IPS DF 6.9 (cell line): ENCODE measurements around the gene MYH7B.
A peak's percentile ranks its signal among the peaks of the same experiment; 100 is the strongest.

ENCODE experiments used
- DNase-seq: peaks from one replicate; pipeline ENCODE4 v3.0.0-alpha.2; 2013; ENCODE audit warnings: low read depth, low spot score
- H3K27ac ChIP-seq: one replicate; pipeline ENCODE4 v1.5.1; 2013; ENCODE audit warnings: low read length, control low read depth
- H3K27me3 ChIP-seq: 2 replicates; pipeline ENCODE4 v1.6.1; 2013; ENCODE audit warnings: mild to moderate bottlenecking, low read length; ENCODE audit not compliant: control insufficient read depth, insufficient read depth
- H3K36me3 ChIP-seq: 2 replicates; pipeline ENCODE4 v1.6.1; 2013; ENCODE audit warnings: low read length; ENCODE audit not compliant: control insufficient read depth, insufficient read depth
- H3K4me1 ChIP-seq: 2 replicates; pipeline ENCODE4 v1.6.1; 2013; ENCODE audit warnings: low read length; ENCODE audit not compliant: control insufficient read depth, insufficient read depth
- H3K4me3 ChIP-seq: 2 replicates; pipeline ENCODE4 v1.5.1; 2013; ENCODE audit warnings: mild to moderate bottlenecking, low read length
- H3K9me3 ChIP-seq: 2 replicates; pipeline ENCODE4 v1.6.1; 2013; ENCODE audit warnings: low read length, inconsistent platforms; ENCODE audit not compliant: control insufficient read depth, insufficient read depth
- WGBS: extraction: QIAGEN DNeasy Blood & Tissue Kit; methylation state at CpG from one replicate; pipeline ENCODE4 v1.1.7; 2013; ENCODE audit warnings: mixed read lengths, missing lambda C conversion rate; ENCODE audit not compliant: insufficient read length, insufficient coverage; 5-methylcytosine and 5-hydroxymethylcytosine counted together

Gene MYH7B

DNA sequence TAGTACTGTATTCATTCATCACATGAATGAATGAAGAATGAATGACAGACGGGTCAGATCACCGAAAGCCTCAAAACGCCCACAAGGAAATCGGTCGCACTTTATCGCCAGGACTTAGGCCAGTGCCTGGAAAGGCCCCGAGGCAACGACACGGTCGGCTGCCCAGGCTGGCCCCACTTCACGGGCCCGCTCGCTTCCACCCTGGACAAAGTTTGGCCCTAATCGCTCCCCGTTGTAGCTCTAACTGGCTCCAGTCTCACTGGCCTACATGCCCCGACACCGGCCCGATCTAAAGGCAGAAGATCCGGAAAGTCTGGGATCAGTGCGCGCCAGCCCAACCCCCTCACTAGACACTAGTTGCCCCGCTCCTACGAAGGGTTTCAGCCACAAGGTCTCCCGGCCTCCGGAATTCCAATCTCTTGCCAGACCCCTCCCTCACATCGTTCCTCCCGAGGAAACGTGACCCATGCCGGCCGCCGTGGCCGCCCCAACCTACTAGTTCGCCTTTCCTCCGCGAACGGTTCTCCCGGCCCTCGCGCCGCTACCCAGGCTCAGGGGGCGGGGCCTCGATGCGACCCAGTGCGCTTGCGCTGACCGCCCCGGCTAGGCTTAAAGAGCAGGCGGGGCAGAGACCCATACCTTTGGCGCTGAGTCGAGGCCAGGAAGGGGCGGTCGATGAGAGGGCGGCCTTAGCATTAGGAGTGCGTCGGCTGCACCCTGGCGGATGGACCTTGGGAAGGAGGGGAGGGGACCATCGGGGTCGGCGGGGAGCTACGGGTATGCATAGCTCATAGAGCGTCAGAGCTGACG, at the start of gene MYH7B, which contains the start of gene GSS:
TSS of gene MYH7B (plus strand) at position 638 of the 810 bp plus-strand sequence. CDS start 22,138 bp downstream, outside the sequence.
TSS of gene GSS (minus strand) at position 576 of the 810 bp plus-strand sequence. CDS start 3,954 bp downstream, outside the sequence.
- Histone ChIP-seq H3K9me3 (no peaks in the 10 kb centered on the region), H3K36me3 (no peaks in the 10 kb centered on the region), H3K27ac (no peak within 1 kb of the TSS), H3K4me3 (peak within 1 kb of the TSS; percentile 47; the same call in 1 of the 2 replicates), H3K27me3 (no peaks in the 10 kb centered on the region), H3K4me1 (peaks cover 3% of the 10 kb centered on the region; the same call in 1 of the 2 replicates)
- no CpG with 5 or more reads among the region's 62 CpGs for WGBS
- DNase-seq: peak; percentile 96

GRCh38 chr20:34907616-34908469, 47.8 kb upstream of the MYH7B start:
- Histone ChIP-seq H3K27ac (no peak overlapping the region), H3K9me3 (no peaks in the 10 kb centered on the region)
- DNase-seq: no peak

DNA sequence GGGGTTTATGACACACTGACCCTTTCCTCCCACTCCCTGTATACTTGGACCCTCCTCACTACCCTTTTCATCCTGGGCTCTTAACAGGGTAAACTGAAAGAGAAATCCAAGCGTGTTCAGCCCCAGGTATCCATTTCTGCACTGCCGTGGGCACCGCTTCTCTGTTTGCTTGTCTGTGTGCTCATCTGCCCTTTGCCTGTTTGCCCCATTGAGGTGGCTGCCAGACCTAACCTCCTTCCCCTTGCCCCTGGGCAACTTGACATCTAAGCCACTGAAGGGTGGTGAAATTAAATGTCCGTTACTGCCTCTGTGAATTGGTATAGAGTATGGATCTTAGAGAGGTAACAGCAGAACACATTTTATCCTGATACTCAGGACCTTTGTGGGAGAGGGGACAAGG, 40.5 kb upstream of the MYH7B start:
- H3K36me3 ChIP-seq: peaks cover 2% of the 10 kb centered on the region; the same call in 1 of the 2 replicates
- H3K4me3 ChIP-seq: no peak overlapping the region
- peaks cover 2% of the 10 kb centered on the region; the same call in 1 of the 2 replicates for H3K9me3 ChIP-seq
- H3K27ac ChIP-seq: no peak overlapping the region
- no peak for DNase-seq
- WGBS: no CpG with 5 or more reads among the region's 4 CpGs
- no peaks in the 10 kb centered on the region for H3K27me3 ChIP-seq
- no peaks in the 10 kb centered on the region for H3K4me1 ChIP-seq

More at GRCh38 chr20:34907616-34908469, 47.8 kb upstream of the MYH7B start:
- no peaks in the 10 kb centered on the region for H3K36me3 ChIP-seq
- no peaks in the 10 kb centered on the region for H3K4me1 ChIP-seq
- H3K4me3 ChIP-seq: no peak overlapping the region
- no peaks in the 10 kb centered on the region for H3K27me3 ChIP-seq
- WGBS: no CpG with 5 or more reads among the region's 7 CpGs

- Histone ChIP-seq H3K36me3 (peaks cover 2% of the 10 kb centered on the region; the same call in 1 of the 2 replicates), H3K27me3 (no peaks in the 10 kb centered on the region), H3K4me1 (no peaks in the 10 kb centered on the region), H3K9me3 (peaks cover 2% of the 10 kb centered on the region; the same call in 1 of the 2 replicates), H3K27ac (no peak overlapping the region), H3K4me3 (no peak overlapping the region)
- no CpG with 5 or more reads among the region's 4 CpGs for WGBS
- DNase-seq: no peak
These were observed 39.8 kb upstream of the MYH7B start for GRCh38 chr20:34915749-34916455.

DNA sequence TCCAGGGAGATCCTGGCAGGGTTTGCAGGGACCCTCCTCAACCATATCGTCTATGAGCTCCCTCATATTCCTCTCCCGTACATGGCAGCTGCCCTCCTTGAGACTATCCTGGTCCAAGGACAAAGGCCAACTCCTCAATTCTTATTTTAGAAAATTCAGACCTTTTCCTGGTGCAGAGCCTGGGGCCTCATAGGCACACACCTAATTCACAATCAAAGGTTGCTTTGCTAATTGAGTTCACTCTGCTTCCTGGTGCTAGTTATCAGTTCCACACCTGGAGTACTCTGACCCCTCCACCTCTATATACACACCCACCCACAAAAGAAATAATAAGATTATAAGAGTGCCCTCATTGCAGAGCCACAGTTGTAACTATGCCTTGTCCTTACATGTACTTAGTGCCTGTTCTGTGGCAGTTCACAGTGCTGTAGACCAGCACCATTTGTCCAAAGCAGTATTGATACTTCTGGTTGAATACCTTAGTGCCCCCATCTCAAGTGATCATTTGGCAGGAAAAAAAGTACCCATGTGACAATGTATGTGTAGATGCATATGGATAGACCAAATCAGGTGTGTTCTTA, 38.8 kb upstream of the MYH7B start:
- Histone ChIP-seq H3K27ac (no peak overlapping the region), H3K36me3 (peaks cover 5% of the 10 kb centered on the region), H3K27me3 (no peaks in the 10 kb centered on the region), H3K4me3 (no peak overlapping the region), H3K9me3 (peaks cover 2% of the 10 kb centered on the region; the same call in 1 of the 2 replicates), H3K4me1 (no peaks in the 10 kb centered on the region)
- no peak for DNase-seq
- WGBS: no CpG with 5 or more reads among the region's 2 CpGs

- no peak for DNase-seq
These were observed 35.6 kb upstream of the MYH7B start for GRCh38 chr20:34920055-34920454.

DNA sequence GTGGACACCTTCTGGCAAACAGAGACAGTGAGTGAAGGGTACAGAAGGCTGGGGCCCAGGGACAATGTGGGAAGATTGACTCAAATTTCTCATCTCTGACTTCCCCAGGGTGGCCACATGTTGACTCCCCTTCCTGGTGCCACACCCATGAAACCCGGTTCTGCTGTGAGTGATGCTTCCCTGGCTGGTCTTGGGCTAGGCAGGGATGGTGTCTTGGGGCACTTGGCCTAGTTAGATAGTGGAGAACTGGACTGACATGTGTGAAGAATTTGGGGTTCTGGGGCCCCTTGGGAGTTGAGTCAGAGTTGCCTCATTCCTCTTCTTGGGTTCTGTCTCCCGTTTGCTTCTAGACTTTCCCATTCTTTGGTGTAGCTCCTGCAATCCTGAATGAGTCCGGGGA, 34.2 kb upstream of the MYH7B start:
- Histone ChIP-seq H3K4me3 (no peak overlapping the region), H3K4me1 (no peaks in the 10 kb centered on the region), H3K27ac (no peak overlapping the region), H3K27me3 (no peaks in the 10 kb centered on the region), H3K9me3 (no peaks in the 10 kb centered on the region), H3K36me3 (peaks cover 5% of the 10 kb centered on the region; the same call in 1 of the 2 replicates)
- DNase-seq: no peak
- WGBS: no CpG with 5 or more reads among the region's 3 CpGs

More at GRCh38 chr20:34920055-34920454, 35.6 kb upstream of the MYH7B start:
- Histone ChIP-seq H3K27ac (no peak overlapping the region), H3K4me3 (no peak overlapping the region), H3K27me3 (no peaks in the 10 kb centered on the region), H3K4me1 (no peaks in the 10 kb centered on the region), H3K36me3 (peaks cover 5% of the 10 kb centered on the region; the same call in 1 of the 2 replicates), H3K9me3 (no peaks in the 10 kb centered on the region)

- DNase-seq: no peak
- no peaks in the 10 kb centered on the region for H3K4me1 ChIP-seq
- no peak overlapping the region for H3K27ac ChIP-seq
- WGBS: no CpG with 5 or more reads among the region's 5 CpGs
- no peaks in the 10 kb centered on the region for H3K9me3 ChIP-seq
- no peak overlapping the region for H3K4me3 ChIP-seq
- no peaks in the 10 kb centered on the region for H3K27me3 ChIP-seq
- peaks cover 11% of the 10 kb centered on the region for H3K36me3 ChIP-seq
These were observed 32.9 kb upstream of the MYH7B start for GRCh38 chr20:34922654-34923381.

DNA sequence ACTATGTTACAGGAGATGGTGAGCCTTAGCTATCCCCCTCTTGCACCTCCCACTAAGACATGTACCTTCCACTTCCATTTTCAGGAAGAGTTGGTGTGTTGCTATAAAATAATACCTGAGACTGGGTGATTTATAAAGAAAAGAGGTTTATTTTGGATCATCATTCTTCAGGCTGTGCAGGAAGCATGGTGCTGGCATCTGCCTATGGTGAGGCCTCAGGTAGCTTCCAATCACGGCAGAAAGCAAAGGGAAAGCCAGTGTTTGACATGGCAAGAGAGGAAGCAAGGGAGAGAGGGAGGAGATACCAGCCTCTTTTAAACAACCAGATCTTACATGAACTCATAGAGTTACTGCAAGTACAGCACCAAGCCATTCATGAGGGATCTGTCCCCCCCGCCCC, 32.3 kb upstream of the MYH7B start:
- Histone ChIP-seq H3K4me3 (no peak overlapping the region), H3K27me3 (no peaks in the 10 kb centered on the region), H3K9me3 (no peaks in the 10 kb centered on the region), H3K36me3 (peaks cover 13% of the 10 kb centered on the region), H3K27ac (no peak overlapping the region), H3K4me1 (no peaks in the 10 kb centered on the region)
- no peak for DNase-seq
- no CpG with 5 or more reads among the region's 2 CpGs for WGBS
